HT-29 (cell line): Measurements from ENCODE around the gene RXFP3. TPM values are rescaled to one million over a fixed set of nuclear protein-coding genes. Genes with fewer than 3 reads are reported as not detected.
A peak's percentile ranks its signal among the peaks of the same experiment; 100 is the strongest.
"Not testable (repeated sequence)": the region's sequence is repeated elsewhere in the genome, so short reads cannot be mapped to it uniquely, and the experiment has no call there.

ENCODE experiments used
- DNase-seq: peaks from one replicate; pipeline ENCODE4 v3.0.0-alpha.2; 2015; ENCODE audit warnings: low spot score
- total RNA-seq: library from RNA; depleted of rRNA; stranded (reverse); fragments of >200 nt; shearing (Covaris generic); gene quantifications from 2 replicates; pipeline ENCODE4 v1.2.3, GENCODE V29; 2014

Gene RXFP3
- total RNA-seq, 1 experiment from 2014 or later, result not detected

GRCh38 chr5:33934176-33934575 lies 2.0 kb upstream of the RXFP3 start:
- DNase-seq, result no peak

DNA sequence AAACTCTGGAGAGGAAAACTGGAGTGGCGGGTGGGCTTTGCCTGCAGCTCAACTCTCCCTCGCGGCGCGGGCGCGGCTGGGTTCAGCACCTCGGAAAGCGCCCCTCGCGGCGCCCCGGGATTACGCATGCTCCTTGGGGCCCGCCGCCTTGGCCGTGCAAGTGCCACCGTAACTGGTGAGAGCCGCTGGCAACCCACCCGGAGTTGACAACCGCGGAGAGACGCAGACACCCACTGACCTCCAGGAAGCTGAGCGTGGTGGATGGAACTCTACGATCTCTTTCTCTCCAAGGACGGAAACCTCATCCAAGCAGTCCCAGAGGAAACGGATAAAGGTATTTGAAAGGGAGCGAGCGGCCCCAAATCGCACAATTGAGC lies 194 bp upstream of the RXFP3 start:
- DNase-seq, result no peak

GRCh38 chr5:33937017-33937706 lies 976 bp downstream of the RXFP3 start:
- DNase-seq, result no peak

- no peak for DNase-seq
These were observed 1.7 kb downstream of the RXFP3 start for GRCh38 chr5:33937707-33938506.

- no peak for DNase-seq
These were observed 2.3 kb downstream of the RXFP3 start for GRCh38 chr5:33938507-33938796.

GRCh38 chr5:33938881-33939280 lies 2.7 kb downstream of the RXFP3 start:
- DNase-seq, result no peak

DNA sequence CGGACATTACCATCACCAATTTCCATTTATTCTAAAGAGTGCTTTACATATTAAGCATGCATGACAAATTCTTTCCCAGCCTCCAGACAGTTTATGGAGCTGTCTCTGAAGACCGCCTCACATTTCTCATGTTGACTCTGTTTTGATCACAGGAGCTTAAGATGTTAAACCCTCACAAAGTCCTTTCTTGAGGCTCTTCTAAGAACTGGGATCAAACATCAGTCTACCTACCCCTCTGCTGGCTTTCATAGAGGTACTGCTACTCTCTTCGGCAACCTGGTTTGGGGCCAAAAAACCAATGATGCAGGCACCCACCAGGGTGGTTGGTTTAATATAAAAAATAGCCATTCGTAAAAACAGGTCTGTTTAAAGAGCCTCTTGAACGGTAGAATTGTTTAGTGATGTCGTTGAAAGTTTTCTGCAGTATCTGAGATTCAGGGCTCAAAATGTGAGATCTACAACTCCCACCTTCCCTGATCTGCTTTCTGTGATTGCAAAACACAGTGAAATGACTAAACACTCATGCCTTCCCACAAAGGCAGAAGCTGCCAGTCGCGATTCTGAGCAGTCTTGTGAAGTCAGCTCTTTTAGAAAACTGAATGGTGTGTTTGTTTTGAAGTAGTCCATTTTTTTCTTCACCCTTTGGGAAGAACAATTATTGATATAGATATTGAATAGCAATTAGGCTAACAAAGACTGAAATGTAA lies 3.5 kb downstream of the RXFP3 start:
- DNase-seq, result no peak

- no peak for DNase-seq
These were observed 4.9 kb downstream of the RXFP3 start for GRCh38 chr5:33941090-33941489.

DNA sequence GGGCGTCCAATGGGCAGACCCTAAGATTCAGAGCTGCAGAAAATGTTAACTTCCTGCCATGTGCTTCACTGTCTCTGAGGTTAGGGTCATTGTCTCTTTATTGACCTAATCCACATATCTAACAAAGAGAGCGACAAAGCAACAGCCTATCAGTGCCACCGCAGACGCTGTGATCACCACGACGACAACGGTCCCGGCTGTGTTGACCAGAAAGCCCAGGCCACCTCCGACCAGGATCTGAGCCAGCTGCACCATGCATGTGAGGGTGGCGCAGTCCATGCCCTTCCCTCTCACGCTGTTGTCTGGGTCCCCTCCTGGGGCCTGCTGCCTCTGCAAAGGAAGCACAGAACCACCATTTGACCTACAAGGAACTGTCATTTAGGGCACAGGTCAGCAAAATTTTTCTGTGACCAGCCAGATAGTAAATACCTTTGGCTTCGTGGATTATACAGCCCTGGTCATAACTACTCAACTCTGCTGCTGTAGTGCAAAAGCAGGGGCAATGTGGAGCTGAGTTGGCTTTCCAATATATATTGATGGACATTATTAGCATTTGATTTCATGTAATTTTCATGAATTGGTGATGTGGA lies 8.5 kb downstream of the RXFP3 start:
- DNase-seq, result no peak

GRCh38 chr5:33952175-33952574 lies 16.0 kb downstream of the RXFP3 start:
- not testable (repeated sequence) for DNase-seq

DNA sequence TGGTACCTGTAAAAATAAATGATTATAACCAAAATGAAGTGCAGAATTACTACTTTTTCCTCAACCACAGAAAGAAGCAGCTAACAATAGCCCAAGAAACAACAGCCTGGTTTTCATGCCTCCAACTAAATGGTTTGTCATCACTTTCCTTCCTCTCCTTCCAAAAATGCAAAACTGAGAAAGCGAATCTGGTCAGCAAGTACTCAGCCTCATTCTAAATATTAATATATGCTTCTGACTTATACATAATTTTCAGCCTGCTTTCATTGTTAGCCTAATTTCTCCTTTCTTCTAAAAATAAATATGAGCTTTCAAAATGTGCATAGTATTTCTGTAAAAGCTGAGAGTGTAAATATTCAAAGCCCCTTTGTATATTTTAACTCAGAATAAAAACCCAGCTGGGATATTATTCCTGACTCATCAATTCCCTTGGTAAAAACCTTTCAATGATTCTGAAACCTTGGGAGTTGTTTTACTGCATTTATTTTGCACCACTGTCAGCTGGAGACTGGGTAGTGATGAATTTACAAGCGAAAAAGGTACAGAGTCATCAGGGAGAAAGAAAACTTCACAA lies 21.5 kb downstream of the RXFP3 start:
- no peak for DNase-seq

- DNase-seq, result no peak
These were observed 22.0 kb downstream of the RXFP3 start for GRCh38 chr5:33958176-33958575.

- DNase-seq, result no peak
These were observed 28.0 kb downstream of the RXFP3 start for GRCh38 chr5:33964132-33964700.

DNA sequence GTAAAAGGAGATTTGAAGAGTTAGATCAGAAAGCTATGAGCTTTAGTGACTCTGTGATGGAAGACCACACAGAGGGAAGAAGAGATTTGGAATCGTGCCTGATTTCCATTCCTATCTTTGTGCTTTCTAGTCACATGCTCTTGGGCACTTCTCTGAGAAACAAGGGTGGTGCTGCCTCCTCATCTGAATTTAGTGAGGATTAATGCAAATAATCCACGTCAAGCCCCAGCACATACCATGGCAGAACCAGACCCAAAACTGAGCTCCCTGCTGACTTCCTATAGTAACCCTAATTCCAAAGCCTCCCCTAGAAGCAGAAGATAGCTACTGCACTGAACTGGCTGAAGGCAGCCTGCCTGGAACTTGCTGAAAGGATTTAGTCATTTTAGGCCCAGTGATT lies 30.6 kb downstream of the RXFP3 start:
- DNase-seq, result no peak

DNA sequence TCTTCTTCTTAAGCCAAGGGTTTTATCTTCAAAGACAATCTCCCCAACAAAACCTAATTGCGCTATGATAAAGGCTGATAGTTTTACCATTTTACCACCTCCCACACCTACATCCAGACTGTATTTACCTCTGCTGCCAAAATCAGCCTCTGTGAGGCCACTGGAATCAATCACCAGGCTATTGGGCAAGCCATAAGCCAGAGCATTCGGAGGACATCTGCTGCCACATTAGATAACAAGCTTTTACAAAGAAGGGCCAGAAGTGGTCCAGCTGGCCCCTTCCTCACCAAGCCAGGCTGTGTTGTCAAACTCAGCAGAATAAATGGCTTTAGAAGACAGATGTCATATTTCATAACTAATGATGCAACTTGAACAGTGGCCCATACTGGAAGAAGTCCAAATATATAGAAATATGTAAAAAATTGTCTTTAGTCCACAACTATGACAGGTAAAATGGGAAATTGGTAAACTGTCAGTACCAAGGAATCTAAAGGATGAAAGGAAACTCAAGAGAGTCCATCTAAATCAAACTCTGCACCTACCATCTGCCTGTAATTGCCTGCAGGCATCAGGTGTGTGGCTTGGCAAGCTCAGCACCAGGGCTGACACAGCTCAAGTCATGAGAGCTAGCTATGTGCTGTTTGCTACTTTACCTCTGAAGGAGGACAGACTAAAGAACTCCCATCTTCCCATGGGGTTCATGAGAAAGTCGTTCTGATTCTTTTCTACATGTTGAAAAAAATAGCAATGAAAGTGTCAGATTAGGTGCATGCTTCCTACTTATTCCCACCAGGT lies 32.2 kb downstream of the RXFP3 start:
- DNase-seq, result no peak

- peak; percentile 58 for DNase-seq
These were observed 33.6 kb downstream of the RXFP3 start for GRCh38 chr5:33969572-33970452.

GRCh38 chr5:33973271-33973670 lies 37.1 kb downstream of the RXFP3 start:
- DNase-seq, result no peak

GRCh38 chr5:33975852-33976251 lies 39.7 kb downstream of the RXFP3 start:
- DNase-seq, result no peak

DNA sequence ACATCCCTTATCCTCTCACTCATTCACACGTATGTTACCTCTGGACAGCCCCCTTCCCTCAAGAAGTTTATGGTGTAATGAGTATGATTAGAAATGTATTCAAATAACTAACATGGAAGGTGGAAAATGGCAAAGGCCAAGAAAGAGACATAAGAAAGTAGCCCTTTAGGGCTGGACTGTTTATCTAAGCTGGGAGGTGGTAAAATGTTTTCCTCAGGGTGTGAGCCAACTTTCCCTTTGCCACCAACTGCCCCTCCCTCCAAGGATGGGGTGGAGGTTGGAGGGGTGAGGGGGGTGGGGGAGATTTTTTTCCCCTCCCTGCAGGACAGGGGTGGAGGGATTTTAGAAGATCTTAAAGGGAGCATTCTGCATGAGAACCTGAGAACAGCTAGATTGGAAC lies 40.1 kb downstream of the RXFP3 start:
- no peak for DNase-seq

GRCh38 chr5:33978306-33978705 lies 42.1 kb downstream of the RXFP3 start:
- DNase-seq, result no peak
